Limb (tissue), 2 donors: ENCODE results near the gene TEP1.
"Not testable (repeated sequence)": the region's sequence is repeated elsewhere in the genome, so short reads cannot be mapped to it uniquely, and the experiment has no call there.

ENCODE experiments used
- DNase-seq, 2 donors: peaks; one replicate each; pipeline ENCODE4 v3.0.0-alpha.2; 2016; ENCODE audit errors: extremely low spot score in 2 of 2

The TEP1 gene

DNA sequence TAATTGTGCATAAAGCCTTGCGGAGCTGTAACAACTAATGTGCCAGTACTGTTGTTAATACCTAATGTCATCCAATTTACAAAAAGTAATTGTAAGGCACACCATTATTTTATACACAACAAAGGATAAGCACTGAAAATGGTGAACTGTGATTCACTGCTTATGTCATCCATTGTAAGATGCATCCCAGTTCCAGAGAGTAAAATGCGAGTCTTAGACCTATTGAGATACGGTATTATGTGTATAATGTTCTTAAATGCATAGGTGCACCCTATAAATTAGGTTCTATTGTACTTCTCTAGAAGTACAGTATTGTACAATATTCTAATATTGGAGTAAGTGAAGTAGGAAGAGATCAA, 69.5 kb downstream of the TEP1 start:
- DNase-seq, result peak in 1 of 2 donors; percentile 53

- peak; percentile 97 to 99 for DNase-seq
Measured at GRCh38 chr14:20343092-20343861, 70.0 kb downstream of the TEP1 start, which contains the start of gene PARP2. PARP2 (plus strand) TSS chr14:20343635; CDS start chr14:20343642, 7 bp downstream.

DNA sequence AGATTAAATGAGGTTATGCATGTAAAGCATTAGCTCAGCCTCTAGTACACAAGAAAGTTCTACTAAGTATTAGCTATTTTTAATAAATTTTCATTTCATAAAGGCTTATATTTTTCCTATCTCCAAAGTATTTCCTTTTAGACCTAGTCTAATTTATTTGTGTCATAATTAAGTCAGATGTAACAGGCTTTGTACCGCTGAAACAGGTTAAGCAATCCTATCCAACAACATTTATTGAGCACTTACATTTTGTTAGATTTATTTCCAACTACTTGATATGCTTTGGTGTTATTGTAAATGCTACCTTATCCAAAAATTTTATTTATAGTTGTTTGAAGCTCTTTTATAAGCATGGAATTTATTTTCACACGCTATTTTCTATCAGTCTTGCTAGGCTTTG, 71.7 kb downstream of the TEP1 start:
- no peak for DNase-seq

DNA sequence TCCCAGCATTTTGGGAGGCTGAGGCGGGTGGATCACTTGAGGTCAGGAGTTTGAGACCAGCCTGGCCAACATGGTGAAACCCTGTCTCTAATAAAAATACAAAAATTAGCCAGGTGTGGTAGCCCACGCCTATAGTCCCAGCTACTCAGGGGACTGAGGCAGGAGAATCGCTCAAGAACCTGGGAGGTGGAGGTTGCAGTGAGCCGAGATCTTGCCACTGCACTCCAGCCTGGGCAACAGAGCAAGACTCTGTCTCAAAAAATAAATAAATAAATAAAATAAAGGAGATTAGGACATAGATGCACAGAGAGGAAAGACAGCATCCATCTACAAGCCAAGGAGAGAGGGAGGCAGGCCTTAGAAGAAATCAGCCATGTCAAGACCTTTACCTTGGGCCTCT, 72.3 kb downstream of the TEP1 start:
- not testable (repeated sequence) for DNase-seq

- no peak for DNase-seq
Measured at GRCh38 chr14:20334017-20334416, 79.3 kb downstream of the TEP1 start.

- no peak for DNase-seq
Measured at GRCh38 chr14:20333494-20333841, 79.8 kb downstream of the TEP1 start.

DNA sequence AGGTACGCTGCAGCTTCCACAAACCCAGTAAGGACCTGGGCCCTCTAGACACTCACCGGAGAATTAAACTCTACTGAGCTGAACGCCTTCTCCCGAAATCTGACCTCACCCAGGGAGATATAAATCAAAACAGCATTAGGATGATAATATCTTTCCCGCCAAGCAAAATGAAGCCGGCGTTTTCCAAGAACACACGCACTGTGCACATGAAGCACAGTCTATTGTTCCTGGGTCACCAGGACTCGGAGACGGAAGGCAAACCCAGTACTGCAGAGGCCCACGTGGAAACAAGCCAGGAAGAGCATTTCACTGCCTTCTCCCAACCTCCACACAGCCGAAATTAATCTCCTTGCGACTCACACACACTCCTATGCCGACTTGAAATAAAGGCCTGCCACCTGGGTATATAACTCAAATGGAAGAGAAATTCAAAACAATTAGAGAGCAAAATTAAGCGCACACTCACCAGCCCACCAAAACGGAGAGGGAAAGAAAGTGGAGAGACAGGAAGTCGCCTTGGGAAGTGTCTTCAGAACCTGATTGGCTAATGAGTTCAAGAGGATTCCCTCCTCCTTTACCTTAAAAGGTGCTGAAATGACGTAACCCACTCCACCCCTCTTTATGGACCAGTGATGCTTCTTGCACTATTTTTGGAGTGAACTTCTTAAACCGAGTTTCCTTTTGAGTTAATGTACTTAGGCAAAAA, 80.4 kb downstream of the TEP1 start, which contains the start of gene CCNB1IP1:
CCNB1IP1 (minus strand) TSS at position 492 of the 706 bp plus-strand sequence. CDS start 16,756 bp downstream, outside the sequence.
- DNase-seq, result peak; percentile 70 to 89

DNA sequence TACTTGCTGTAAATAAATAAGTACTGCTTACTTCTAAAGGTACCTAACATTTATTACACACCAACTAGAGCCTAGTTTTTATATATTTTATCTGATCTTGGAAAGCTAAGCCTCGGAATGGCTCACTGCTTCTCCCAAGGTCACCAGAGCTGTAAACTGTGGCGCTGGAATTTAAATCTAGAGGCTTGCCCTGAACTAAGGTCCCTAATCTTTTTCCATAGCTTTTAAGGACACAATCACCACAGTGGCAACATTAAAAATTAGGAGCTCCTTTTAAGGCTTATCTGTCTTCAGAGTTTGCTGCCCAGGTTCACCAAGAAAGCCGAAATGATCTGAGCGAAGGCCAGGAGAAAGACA, 80.9 kb downstream of the TEP1 start:
- peak in 1 of 2 donors; percentile 17 for DNase-seq

GRCh38 chr14:20331053-20331613, 82.2 kb downstream of the TEP1 start:
- no peak for DNase-seq

DNA sequence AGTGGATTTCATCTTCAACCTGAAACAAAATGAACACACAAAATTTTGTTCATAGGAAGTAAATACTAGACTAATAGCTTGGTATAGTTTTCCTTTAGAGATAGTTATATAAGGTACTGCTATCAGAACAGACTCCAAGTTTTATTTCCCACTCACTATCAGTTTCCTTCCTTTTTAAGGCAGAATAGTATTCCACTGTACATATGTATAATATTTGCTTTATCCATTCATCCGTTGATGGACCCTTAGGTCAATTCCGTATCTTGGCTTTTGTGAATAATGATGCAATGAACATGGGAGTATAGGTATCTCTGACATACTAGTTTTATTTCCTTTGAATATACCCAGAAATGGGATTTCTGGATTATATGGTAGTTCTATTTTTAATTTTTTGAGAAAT, 83.9 kb downstream of the TEP1 start:
- DNase-seq, result no peak

DNA sequence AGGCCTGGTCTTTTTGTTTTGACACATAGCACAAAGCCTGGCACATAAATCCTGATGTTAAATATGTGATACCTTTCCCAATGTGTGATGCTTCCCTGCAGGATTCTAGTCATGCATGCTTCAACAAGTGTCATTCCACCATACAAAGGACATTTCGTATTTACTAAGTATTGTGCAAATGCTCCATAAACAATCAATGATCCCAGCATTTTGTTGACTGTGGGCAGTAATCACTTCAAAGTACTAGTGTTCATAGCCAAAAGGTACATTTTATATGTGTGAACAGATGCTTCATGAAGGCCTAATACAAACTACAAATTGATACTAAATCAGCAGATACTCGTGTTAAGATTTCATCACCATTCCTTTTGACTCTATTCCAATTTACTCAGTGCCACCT, 84.6 kb downstream of the TEP1 start:
- no peak for DNase-seq

DNA sequence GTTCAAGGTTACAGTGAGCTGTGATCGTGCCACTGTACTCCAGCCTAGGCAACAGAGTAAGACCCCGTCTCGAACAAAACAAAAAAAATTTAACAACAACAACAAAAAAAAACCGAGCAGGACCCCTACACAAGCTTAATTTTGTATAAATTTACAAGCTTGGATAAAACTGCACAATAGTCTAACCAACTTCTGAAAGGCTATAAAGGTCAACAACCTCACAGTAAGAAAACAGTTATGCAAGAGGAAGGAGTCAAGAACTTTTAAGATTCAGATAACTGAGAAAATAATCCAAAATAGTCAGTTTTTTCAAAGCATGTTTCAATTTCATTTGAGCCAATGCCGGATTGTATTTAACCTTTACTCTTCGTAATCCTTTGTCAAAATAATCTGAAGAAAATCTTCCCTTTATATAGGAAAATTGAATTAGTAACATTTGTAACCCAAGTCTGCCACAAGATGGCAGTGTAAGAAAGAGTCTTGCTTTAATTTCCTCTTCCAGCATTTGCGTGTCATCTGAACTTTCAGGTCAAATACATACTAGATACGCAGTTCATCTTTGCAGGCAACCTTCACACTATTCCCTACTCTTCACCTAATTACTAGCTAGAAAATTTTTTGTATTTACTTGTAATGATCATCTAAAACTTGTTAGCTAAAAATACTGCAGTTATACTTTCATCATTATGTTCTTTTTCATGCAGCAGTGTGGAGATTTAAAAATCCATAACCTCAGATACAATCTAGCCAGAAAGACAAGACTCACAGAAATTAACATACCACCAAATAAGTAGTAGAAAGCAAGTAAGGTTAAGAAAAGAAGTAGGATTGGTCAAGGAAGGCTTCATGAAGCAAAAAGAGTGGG, 86.1 kb downstream of the TEP1 start:
- DNase-seq, result peak in 1 of 2 donors; percentile 72

GRCh38 chr14:20317720-20318119, 95.6 kb downstream of the TEP1 start:
- no peak for DNase-seq
